Measurements from ENCODE around the gene RASD1.
"Not testable (repeated sequence)": the region's sequence is repeated elsewhere in the genome, so short reads cannot be mapped to it uniquely, and the experiment has no call there.

Gene RASD1

GRCh38 chr17:17457680-17458079, 38.5 kb downstream of the RASD1 start:
- H3K27ac ChIP-seq (replicated peaks), result no peak overlapping the region
- H3K27me3 ChIP-seq (ENCODE audit: insufficient read depth, poor library complexity, severe bottlenecking), result no peaks in the 10 kb centered on the region
- no peak overlapping the region for H3K4me3 ChIP-seq (replicated peaks; ENCODE audit: insufficient read depth, low read length)
- DNase-seq (ENCODE audit: low read depth in 1 of 2, low spot score in 1 of 2), result no peak
- no peak for TF ChIP-seq GABPA (IDR thresholded peaks at IDR 0.05; ENCODE audit: low read depth)
- TF ChIP-seq POLR2AphosphoS5 (IDR thresholded peaks at IDR 0.05; ENCODE audit: low read depth), result no peak
- TF ChIP-seq, protein P1, sequence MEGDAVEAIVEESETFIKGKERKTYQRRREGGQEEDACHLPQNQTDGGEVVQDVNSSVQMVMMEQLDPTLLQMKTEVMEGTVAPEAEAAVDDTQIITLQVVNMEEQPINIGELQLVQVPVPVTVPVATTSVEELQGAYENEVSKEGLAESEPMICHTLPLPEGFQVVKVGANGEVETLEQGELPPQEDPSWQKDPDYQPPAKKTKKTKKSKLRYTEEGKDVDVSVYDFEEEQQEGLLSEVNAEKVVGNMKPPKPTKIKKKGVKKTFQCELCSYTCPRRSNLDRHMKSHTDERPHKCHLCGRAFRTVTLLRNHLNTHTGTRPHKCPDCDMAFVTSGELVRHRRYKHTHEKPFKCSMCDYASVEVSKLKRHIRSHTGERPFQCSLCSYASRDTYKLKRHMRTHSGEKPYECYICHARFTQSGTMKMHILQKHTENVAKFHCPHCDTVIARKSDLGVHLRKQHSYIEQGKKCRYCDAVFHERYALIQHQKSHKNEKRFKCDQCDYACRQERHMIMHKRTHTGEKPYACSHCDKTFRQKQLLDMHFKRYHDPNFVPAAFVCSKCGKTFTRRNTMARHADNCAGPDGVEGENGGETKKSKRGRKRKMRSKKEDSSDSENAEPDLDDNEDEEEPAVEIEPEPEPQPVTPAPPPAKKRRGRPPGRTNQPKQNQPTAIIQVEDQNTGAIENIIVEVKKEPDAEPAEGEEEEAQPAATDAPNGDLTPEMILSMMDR (IDR thresholded peaks at IDR 0.05; ENCODE audit: insufficient read depth, low read length), result no peak
- TF ChIP-seq SPI1 (IDR thresholded peaks at IDR 0.05; ENCODE audit: borderline replicate concordance, low read depth), result no peak
- TF ChIP-seq REST (IDR thresholded peaks at IDR 0.05; ENCODE audit: insufficient replicate concordance, low read depth), result no peak

GRCh38 chr17:17456251-17456650, 39.9 kb downstream of the RASD1 start:
- TF ChIP-seq REST (IDR thresholded peaks at IDR 0.05; ENCODE audit: insufficient replicate concordance, low read depth), result no peak
- no peak for TF ChIP-seq SPI1 (IDR thresholded peaks at IDR 0.05; ENCODE audit: borderline replicate concordance, low read depth)
- no peak for TF ChIP-seq GABPA (IDR thresholded peaks at IDR 0.05; ENCODE audit: low read depth)
- TF ChIP-seq, protein P1 (IDR thresholded peaks at IDR 0.05; ENCODE audit: insufficient read depth, low read length), result no peak
- no peak for TF ChIP-seq POLR2AphosphoS5 (IDR thresholded peaks at IDR 0.05; ENCODE audit: low read depth)
- DNase-seq (ENCODE audit: low read depth in 1 of 2, low spot score in 1 of 2), result no peak
- H3K27ac ChIP-seq (replicated peaks), result no peak overlapping the region
- no peak overlapping the region for H3K4me3 ChIP-seq (replicated peaks; ENCODE audit: insufficient read depth, low read length)
- no peaks in the 10 kb centered on the region for H3K27me3 ChIP-seq (ENCODE audit: insufficient read depth, poor library complexity, severe bottlenecking)

- no peak overlapping the region for H3K27ac ChIP-seq (replicated peaks)
These were observed 41.0 kb downstream of the RASD1 start for GRCh38 chr17:17455173-17455572.

GRCh38 chr17:17454700-17455099, 41.5 kb downstream of the RASD1 start:
- not testable (repeated sequence) for H3K4me3 ChIP-seq (replicated peaks; ENCODE audit: insufficient read depth, low read length); DNase-seq (ENCODE audit: low read depth in 1 of 2, low spot score in 1 of 2); H3K27ac ChIP-seq (replicated peaks); H3K27me3 ChIP-seq (ENCODE audit: insufficient read depth, poor library complexity, severe bottlenecking)

More at GRCh38 chr17:17455173-17455572, 41.0 kb downstream of the RASD1 start:
- TF ChIP-seq REST (IDR thresholded peaks at IDR 0.05; ENCODE audit: insufficient replicate concordance, low read depth), result no peak
- no peak for TF ChIP-seq POLR2AphosphoS5 (IDR thresholded peaks at IDR 0.05; ENCODE audit: low read depth)
- TF ChIP-seq, protein P1 (IDR thresholded peaks at IDR 0.05; ENCODE audit: insufficient read depth, low read length), result no peak
- no peak for TF ChIP-seq GABPA (IDR thresholded peaks at IDR 0.05; ENCODE audit: low read depth)
- no peak for TF ChIP-seq SPI1 (IDR thresholded peaks at IDR 0.05; ENCODE audit: borderline replicate concordance, low read depth)
- no peak for DNase-seq (ENCODE audit: low read depth in 1 of 2, low spot score in 1 of 2)
- Histone ChIP-seq H3K4me3 (replicated peaks; ENCODE audit: insufficient read depth, low read length) (no peak overlapping the region), H3K27me3 (ENCODE audit: insufficient read depth, poor library complexity, severe bottlenecking) (no peaks in the 10 kb centered on the region)

Data from HL-60 (cell line).